ENCODE results near the gene TMEM132E.

The TMEM132E gene

GRCh38 chr17:34603974-34604373, 24.6 kb downstream of the TMEM132E start:
- no peak for DNase-seq (ENCODE audit: low read depth in 2 of 2)

GRCh38 chr17:34606763-34607162, 27.4 kb downstream of the TMEM132E start:
- DNase-seq (ENCODE audit: low read depth in 2 of 2), result no peak

GRCh38 chr17:34607917-34608316, 28.5 kb downstream of the TMEM132E start:
- no peak for DNase-seq (ENCODE audit: low read depth in 2 of 2)

- no peak for DNase-seq (ENCODE audit: low read depth in 2 of 2)
Observed at GRCh38 chr17:34609210-34609609, 29.8 kb downstream of the TMEM132E start.

- no peak for DNase-seq (ENCODE audit: low read depth in 2 of 2)
Observed at GRCh38 chr17:34610039-34610438, 30.7 kb downstream of the TMEM132E start.

GRCh38 chr17:34610506-34610905, 31.1 kb downstream of the TMEM132E start:
- DNase-seq (ENCODE audit: low read depth in 2 of 2), result no peak

GRCh38 chr17:34613064-34614019, 34.0 kb downstream of the TMEM132E start:
- DNase-seq (ENCODE audit: low read depth in 2 of 2), result no peak

GRCh38 chr17:34614698-34615097, 35.3 kb downstream of the TMEM132E start:
- no peak for DNase-seq (ENCODE audit: low read depth in 2 of 2)

GRCh38 chr17:34615326-34615725, 35.9 kb downstream of the TMEM132E start:
- DNase-seq (ENCODE audit: low read depth in 2 of 2), result no peak

GRCh38 chr17:34616148-34616547, 36.8 kb downstream of the TMEM132E start:
- DNase-seq (ENCODE audit: low read depth in 2 of 2), result no peak

- no peak for DNase-seq (ENCODE audit: low read depth in 2 of 2)
Observed at GRCh38 chr17:34617398-34617797, 38.0 kb downstream of the TMEM132E start.

- DNase-seq (ENCODE audit: low read depth in 2 of 2), result no peak
Observed at GRCh38 chr17:34619687-34620217, 40.4 kb downstream of the TMEM132E start.

- no peak for DNase-seq (ENCODE audit: low read depth in 2 of 2)
Observed at GRCh38 chr17:34620458-34620857, 41.1 kb downstream of the TMEM132E start.

GRCh38 chr17:34622862-34623623, 43.7 kb downstream of the TMEM132E start:
- DNase-seq (ENCODE audit: low read depth in 2 of 2), result no peak

GRCh38 chr17:34623856-34624766, 44.7 kb downstream of the TMEM132E start:
- no peak for DNase-seq (ENCODE audit: low read depth in 2 of 2)

GRCh38 chr17:34624767-34625383, 45.5 kb downstream of the TMEM132E start:
- no peak for DNase-seq (ENCODE audit: low read depth in 2 of 2)

- no peak for DNase-seq (ENCODE audit: low read depth in 2 of 2)
Observed at GRCh38 chr17:34626121-34626681, 46.8 kb downstream of the TMEM132E start.

- DNase-seq (ENCODE audit: low read depth in 2 of 2), result no peak
Observed at GRCh38 chr17:34628879-34629278, 49.5 kb downstream of the TMEM132E start.

- DNase-seq (ENCODE audit: low read depth in 2 of 2), result no peak
Observed at GRCh38 chr17:34633351-34633750, 54.0 kb downstream of the TMEM132E start.

- DNase-seq (ENCODE audit: low read depth in 2 of 2), result no peak
Observed at GRCh38 chr17:34633760-34634159, 54.4 kb downstream of the TMEM132E start.
